GM23248 (cell line): ENCODE measurements around the gene IGF2BP1. TPM values are rescaled to one million over a fixed set of nuclear protein-coding genes. Genes with fewer than 3 reads are reported as not detected.

Experiments used
- DNase-seq: peaks from one replicate; pipeline ENCODE4 v3.0.0-alpha.2; 2015
- H2AFZ ChIP-seq: fragments of 200-600 bp; sonication (generic); 2 replicates; pipeline ENCODE4 v1.6.1; 2016; ENCODE audit warnings: antibody characterized with exemption
- H3F3A ChIP-seq: fragments of 200-600 bp; sonication (generic); 2 replicates; pipeline ENCODE4 v1.6.1; 2016; ENCODE audit warnings: mild to moderate bottlenecking, antibody characterized with exemption, mixed run types; ENCODE audit not compliant: insufficient read depth
- H3K27ac ChIP-seq: fragments of 200-600 bp; sonication (generic); 2 replicates; pipeline ENCODE4 v1.5.1; 2016; ENCODE audit warnings: mild to moderate bottlenecking
- H3K27me3 ChIP-seq: fragments of 200-600 bp; sonication (generic); replicated peaks from 2 replicates; pipeline ENCODE4 v1.6.1; 2016; ENCODE audit warnings: mild to moderate bottlenecking; ENCODE audit not compliant: insufficient read depth
- H3K36me3 ChIP-seq: fragments of 200-600 bp; sonication (generic); 2 replicates; pipeline ENCODE4 v1.6.1; 2016; ENCODE audit warnings: low read depth, mild to moderate bottlenecking
- H3K4me1 ChIP-seq: fragments of 200-600 bp; sonication (generic); 2 replicates; pipeline ENCODE4 v1.6.1; 2016; ENCODE audit warnings: mild to moderate bottlenecking; ENCODE audit not compliant: insufficient read depth
- H3K4me2 ChIP-seq: fragments of 200-600 bp; sonication (generic); one replicate; pipeline ENCODE4 v1.6.1; 2016; ENCODE audit warnings: mild to moderate bottlenecking; ENCODE audit not compliant: unreplicated experiment
- H3K4me3 ChIP-seq: fragments of 200-600 bp; sonication (generic); 2 replicates; pipeline ENCODE4 v1.5.1; 2016; ENCODE audit warnings: mild to moderate bottlenecking
- H3K79me2 ChIP-seq: fragments of 200-600 bp; sonication (generic); 2 replicates; pipeline ENCODE4 v1.6.1; 2016; ENCODE audit warnings: mild to moderate bottlenecking; ENCODE audit not compliant: insufficient read depth
- H3K9ac ChIP-seq: fragments of 200-600 bp; sonication (generic); 2 replicates; pipeline ENCODE4 v1.6.1; 2016; ENCODE audit warnings: mild to moderate bottlenecking
- H3K9me2 ChIP-seq: fragments of 200-600 bp; sonication (generic); 2 replicates; pipeline ENCODE4 v1.6.1; 2016; ENCODE audit warnings: mixed run types, mild to moderate bottlenecking, moderate library complexity; ENCODE audit not compliant: insufficient read depth
- H3K9me3 ChIP-seq: fragments of 200-600 bp; sonication (generic); one replicate; pipeline ENCODE4 v1.6.1; 2017; ENCODE audit warnings: low read depth
- H4K20me1 ChIP-seq: fragments of 200-600 bp; sonication (generic); 2 replicates; pipeline ENCODE4 v1.6.0; 2016; ENCODE audit not compliant: insufficient read depth
- EZH2 ChIP-seq: fragments of 200-600 bp; sonication (generic); IDR thresholded peaks from 2 replicates; pipeline ENCODE4 v1.6.1; 2018; ENCODE audit warnings: antibody characterized with exemption, mild to moderate bottlenecking; ENCODE audit not compliant: insufficient read depth, poor library complexity, severe bottlenecking
- EZH2phosphoT487 ChIP-seq: fragments of 200-600 bp; sonication (generic); IDR thresholded peaks from 2 replicates; pipeline ENCODE4 v1.6.1; 2018; ENCODE audit warnings: antibody characterized with exemption, moderate library complexity, mild to moderate bottlenecking, low read depth; ENCODE audit not compliant: insufficient read depth
- whole genome bisulfite sequencing, 2 experiments: methylation state at CpG; one replicate each; pipeline ENCODE4 v1.1.6; 2015 to 2017; ENCODE audit warnings: low lambda C conversion rate in 2 of 2, low coverage in 1 of 2; ENCODE audit errors: missing lambda C conversion rate in 2 of 2; 5-methylcytosine and 5-hydroxymethylcytosine counted together
- in situ Hi-C: fragments of 300-500 bp; cut with MboI; formaldehyde crosslinking; loops from 2 replicates; pipeline ENCODE4 v1.15.0; 2020
- polyA plus RNA-seq: library from polyadenylated mRNA; unstranded; fragments of >200 nt; fragmentation: Nextera tagmentation; extraction: Ambion mirVana; gene quantifications from 2 replicates; pipeline ENCODE4 v1.2.1, GENCODE V29; 2016
- total RNA-seq: library from RNA; depleted of rRNA; stranded (reverse); fragments of >200 nt; shearing (Covaris generic); gene quantifications from 2 replicates; pipeline ENCODE4 v1.2.3, GENCODE V29; 2014

Gene IGF2BP1
- total and polyA plus RNA-seq, 2 experiments from 2014 or later: 4.3 to 8.1 TPM

- Histone ChIP-seq H3K27ac (no peak overlapping the region), H3F3A (no peaks in the 10 kb centered on the region), H3K9me2 (no peaks in the 10 kb centered on the region), H2AFZ (no peak overlapping the region), H3K27me3 (peaks cover 51% of the 10 kb centered on the region), H3K9me3 (no peaks in the 10 kb centered on the region), H3K9ac (no peak overlapping the region), H3K4me1 (no peaks in the 10 kb centered on the region), H3K4me3 (no peak overlapping the region), H3K79me2 (no peaks in the 10 kb centered on the region), H4K20me1 (no peaks in the 10 kb centered on the region), H3K4me2 (no peak overlapping the region), H3K36me3 (no peaks in the 10 kb centered on the region)
- WGBS, 2 experiments: 91 to 92% methylated on average over 4 of the region's 4 CpGs
- TF ChIP-seq EZH2phosphoT487: no peak
- TF ChIP-seq EZH2: no peak
- DNase-seq: no peak
- in situ Hi-C loops: no loop called here
Observed at GRCh38 chr17:48989100-48989499, 8.1 kb upstream of the IGF2BP1 start.

GRCh38 chr17:48990882-48991357 lies 6.3 kb upstream of the IGF2BP1 start:
- in situ Hi-C loops: no loop called here
- H3K4me2 ChIP-seq: no peak overlapping the region

GRCh38 chr17:48992444-48992843 lies 4.7 kb upstream of the IGF2BP1 start:
- WGBS, 2 experiments: 69 to 72% methylated on average over 2 of the region's 2 CpGs
- Histone ChIP-seq H4K20me1 (no peaks in the 10 kb centered on the region), H2AFZ (no peak overlapping the region), H3K27ac (no peak overlapping the region), H3F3A (0 out of 2 replicates have a peak, but pooled peaks cover 7% of the 10 kb centered on the region), H3K79me2 (no peaks in the 10 kb centered on the region), H3K4me2 (no peak overlapping the region), H3K9ac (no peak overlapping the region), H3K27me3 (peaks cover 76% of the 10 kb centered on the region), H3K9me2 (no peaks in the 10 kb centered on the region), H3K36me3 (no peaks in the 10 kb centered on the region), H3K4me3 (no peak overlapping the region), H3K9me3 (no peaks in the 10 kb centered on the region), H3K4me1 (no peaks in the 10 kb centered on the region)
- no peak for TF ChIP-seq EZH2phosphoT487
- TF ChIP-seq EZH2: no peak
- in situ Hi-C loops: no loop called here
- DNase-seq: no peak

More at GRCh38 chr17:48990882-48991357, 6.3 kb upstream of the IGF2BP1 start:
- Histone ChIP-seq H3K27ac (no peak overlapping the region), H3K79me2 (no peaks in the 10 kb centered on the region), H3K9me3 (no peaks in the 10 kb centered on the region), H3F3A (0 out of 2 replicates have a peak, but pooled peaks cover 7% of the 10 kb centered on the region), H2AFZ (no peak overlapping the region), H3K4me1 (no peaks in the 10 kb centered on the region), H3K4me3 (no peak overlapping the region), H3K9ac (no peak overlapping the region), H3K27me3 (peaks cover 70% of the 10 kb centered on the region), H3K9me2 (no peaks in the 10 kb centered on the region), H4K20me1 (no peaks in the 10 kb centered on the region), H3K36me3 (no peaks in the 10 kb centered on the region)
- no peak for DNase-seq
- no peak for TF ChIP-seq EZH2
- TF ChIP-seq EZH2phosphoT487: no peak
- 42% methylated on average over 2 of the region's 2 CpGs; no CpG with 5 or more reads in 1 of the 2 experiments for WGBS, 2 experiments

- H3K36me3 ChIP-seq: no peaks in the 10 kb centered on the region
- H3K4me1 ChIP-seq: no peaks in the 10 kb centered on the region
- no peaks in the 10 kb centered on the region for H4K20me1 ChIP-seq
- H3K4me3 ChIP-seq: no peak overlapping the region
- no peaks in the 10 kb centered on the region for H3K9me2 ChIP-seq
- no peak overlapping the region for H3K27ac ChIP-seq
- peaks cover 8% of the 10 kb centered on the region; the same call in 1 of the 2 replicates for H3K79me2 ChIP-seq
- H3K9ac ChIP-seq: no peak overlapping the region
- H2AFZ ChIP-seq: no peak overlapping the region
- no peaks in the 10 kb centered on the region for H3K9me3 ChIP-seq
- DNase-seq: no peak
- TF ChIP-seq EZH2phosphoT487 (no peak), EZH2 (peak; percentile 25)
- H3K27me3 ChIP-seq: peaks cover 72% of the 10 kb centered on the region
- in situ Hi-C loops: no loop called here
- H3K4me2 ChIP-seq: no peak overlapping the region
- 0 out of 2 replicates have a peak, but pooled peaks cover 7% of the 10 kb centered on the region for H3F3A ChIP-seq
Observed at GRCh38 chr17:48993305-48993704, 3.9 kb upstream of the IGF2BP1 start.

GRCh38 chr17:48993951-48994350 lies 3.2 kb upstream of the IGF2BP1 start:
- in situ Hi-C loops: no loop called here
- no peak for TF ChIP-seq EZH2phosphoT487
- TF ChIP-seq EZH2: no peak
- peaks cover 72% of the 10 kb centered on the region for H3K27me3 ChIP-seq

More at GRCh38 chr17:48993951-48994350, 3.2 kb upstream of the IGF2BP1 start:
- no peak for DNase-seq
- Histone ChIP-seq H3K4me2 (no peak overlapping the region), H3K4me3 (no peak overlapping the region), H4K20me1 (no peaks in the 10 kb centered on the region), H3K4me1 (no peaks in the 10 kb centered on the region), H3K36me3 (no peaks in the 10 kb centered on the region), H2AFZ (no peak overlapping the region), H3K27ac (no peak overlapping the region), H3F3A (0 out of 2 replicates have a peak, but pooled peaks cover 7% of the 10 kb centered on the region), H3K9ac (no peak overlapping the region), H3K9me3 (no peaks in the 10 kb centered on the region), H3K79me2 (peaks cover 14% of the 10 kb centered on the region), H3K9me2 (no peaks in the 10 kb centered on the region)
